ENCODE measurements around the gene TUBB6.

GRCh38 chr18:12335503-12335902 lies 27.5 kb downstream of the TUBB6 start:
- TF ChIP-seq CTCF (IDR thresholded peaks at IDR 0.05): no peak
- no peak for TF ChIP-seq EZH2 (IDR thresholded peaks at IDR 0.05; ENCODE audit: borderline replicate concordance, insufficient read depth, low read depth, low read length, poor library complexity, severe bottlenecking)
